SJSA1 (cell line): ENCODE results near the gene ACOT11. TPM values are rescaled to one million over a fixed set of nuclear protein-coding genes. Genes with fewer than 3 reads are reported as not detected.
"Not testable (repeated sequence)": the region's sequence is repeated elsewhere in the genome, so short reads cannot be mapped to it uniquely, and the experiment has no call there.

Experiments
- DNase-seq, 2 experiments: peaks; one replicate each; pipeline ENCODE4 v3.0.0-alpha.2; 2015 to 2020; ENCODE audit warnings: low spot score in 2 of 2, low read depth in 1 of 2
- H3K27ac ChIP-seq: fragments of 250-450 bp; sonication (Bioruptor Pico); 2 replicates; pipeline ENCODE4 v1.5.1; 2020; ENCODE audit warnings: mild to moderate bottlenecking, moderate library complexity
- H3K27me3 ChIP-seq: fragments of 250-450 bp; sonication (Bioruptor Pico); replicated peaks from 2 replicates; pipeline ENCODE4 v1.5.1; 2020; ENCODE audit warnings: mild to moderate bottlenecking, moderate library complexity
- H3K36me3 ChIP-seq: fragments of 250-450 bp; sonication (Bioruptor Pico); 2 replicates; pipeline ENCODE4 v1.5.1; 2020; ENCODE audit warnings: mild to moderate bottlenecking
- H3K4me1 ChIP-seq: fragments of 250-450 bp; sonication (Bioruptor Pico); replicated peaks from 2 replicates; pipeline ENCODE4 v1.6.1; 2021; ENCODE audit warnings: mild to moderate bottlenecking
- H3K4me3 ChIP-seq: fragments of 250-450 bp; sonication (Bioruptor Pico); 2 replicates; pipeline ENCODE4 v1.5.1; 2020; ENCODE audit warnings: mild to moderate bottlenecking
- H3K9me3 ChIP-seq: fragments of 250-450 bp; sonication (Bioruptor Pico); replicated peaks from 2 replicates; pipeline ENCODE4 v1.5.1; 2020; ENCODE audit warnings: mild to moderate bottlenecking
- total RNA-seq: library from RNA; depleted of rRNA; stranded (reverse); fragments of >200 nt; shearing (Covaris generic); gene quantifications from 2 replicates; pipeline ENCODE4 v1.2.3, GENCODE V29; 2014

Gene ACOT11
- total RNA-seq, 1 experiment from 2014 or later, result 1.3 TPM

- Histone ChIP-seq H3K4me3 (no peak overlapping the region), H3K36me3 (no peaks in the 10 kb centered on the region), H3K27ac (no peak overlapping the region), H3K4me1 (no peaks in the 10 kb centered on the region), H3K9me3 (no peaks in the 10 kb centered on the region), H3K27me3 (no peaks in the 10 kb centered on the region)
- DNase-seq, result no peak
Observed at GRCh38 chr1:54624466-54625464, 76.7 kb downstream of the ACOT11 start.

DNA sequence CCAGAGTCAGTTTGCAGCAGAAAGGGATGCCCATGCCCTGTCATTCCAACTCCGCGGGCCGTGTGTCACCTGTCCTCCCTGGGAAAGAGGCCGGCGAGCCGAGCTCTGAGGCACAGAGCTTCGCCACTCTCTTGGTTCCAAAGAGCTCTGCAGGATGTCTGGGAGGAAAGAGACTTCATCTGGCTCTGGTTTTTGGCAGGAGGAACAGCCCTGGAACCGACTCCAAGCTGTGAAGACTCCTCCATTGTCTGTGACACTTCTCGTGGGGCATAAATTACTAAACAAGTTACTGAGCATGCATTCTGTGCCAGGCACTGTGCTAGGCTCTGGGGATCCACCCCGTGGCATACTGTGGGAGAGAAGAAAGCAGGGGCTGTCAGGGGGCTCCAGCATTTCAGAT, 79.2 kb downstream of the ACOT11 start:
- Histone ChIP-seq H3K36me3 (no peaks in the 10 kb centered on the region), H3K4me3 (no peak overlapping the region), H3K9me3 (no peaks in the 10 kb centered on the region), H3K27me3 (no peaks in the 10 kb centered on the region), H3K27ac (no peak overlapping the region), H3K4me1 (no peaks in the 10 kb centered on the region)
- no peak for DNase-seq

DNA sequence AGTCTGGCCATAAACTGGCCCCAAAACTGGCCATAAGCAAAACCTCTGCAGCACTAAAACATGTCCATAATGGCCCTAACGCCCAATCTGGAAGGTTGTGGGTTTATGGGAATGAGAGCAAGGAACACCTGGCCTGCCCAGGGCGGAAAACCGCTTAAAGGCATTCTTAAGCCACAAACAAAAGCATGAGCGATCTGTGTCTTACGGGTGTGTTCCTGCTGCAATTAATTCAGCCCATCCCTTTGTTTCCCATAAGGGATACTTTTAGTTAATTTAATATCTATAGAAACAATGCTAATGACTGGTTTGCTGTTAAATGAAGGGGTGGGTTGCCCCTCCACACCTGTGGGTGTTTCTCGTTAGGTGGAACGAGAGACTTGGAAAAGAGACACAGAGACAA, 87.8 kb downstream of the ACOT11 start:
- H3K36me3 ChIP-seq, H3K27me3 ChIP-seq, H3K4me3 ChIP-seq: not testable (repeated sequence)

DNA sequence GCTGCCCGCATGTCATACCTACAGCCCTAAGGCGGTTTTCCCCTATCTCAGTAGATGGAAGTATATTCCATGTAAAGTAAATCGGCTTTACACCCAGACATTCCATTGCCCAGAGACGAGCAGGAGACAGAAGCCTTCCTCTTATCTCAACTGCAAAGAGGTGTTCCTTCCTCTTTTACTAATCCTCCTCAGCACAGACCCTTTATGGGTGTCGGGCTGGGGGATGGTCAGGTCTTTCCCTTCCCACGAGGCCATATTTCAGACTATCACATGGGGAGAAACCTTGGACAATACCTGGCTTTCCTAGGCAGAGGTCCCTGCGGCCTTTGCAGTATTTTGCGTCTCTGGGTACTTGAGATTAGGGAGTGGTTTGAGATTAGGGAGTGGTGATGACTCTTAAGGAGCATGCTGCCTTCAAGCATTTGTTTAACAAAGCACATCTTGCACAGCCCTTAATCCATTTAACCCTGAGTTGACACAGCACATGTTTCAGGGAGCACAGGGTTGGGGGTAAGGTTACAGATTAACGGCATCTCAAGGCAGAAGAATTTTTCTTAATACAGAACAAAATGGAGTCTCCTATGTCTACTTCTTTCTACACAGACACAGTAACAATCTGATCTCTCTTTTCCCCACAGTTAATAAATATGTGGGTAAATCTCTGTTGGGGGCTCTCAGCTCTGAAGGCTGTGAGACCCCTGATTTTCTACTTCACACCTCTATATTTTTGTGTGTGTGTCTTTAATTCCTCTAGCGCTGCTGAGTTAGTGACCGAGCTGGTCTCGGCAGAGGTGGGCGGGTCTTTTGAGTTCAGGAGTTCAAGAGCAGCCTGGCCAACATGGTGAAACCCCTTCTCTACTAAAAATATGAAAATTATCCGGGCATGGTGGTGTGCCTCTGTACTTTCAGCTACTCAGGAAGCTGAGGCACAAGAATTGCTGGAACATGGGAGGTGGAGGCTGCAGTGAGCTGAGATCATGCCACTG, 88.7 kb downstream of the ACOT11 start:
- not testable (repeated sequence) for H3K9me3 ChIP-seq, DNase-seq, H3K4me3 ChIP-seq, H3K27ac ChIP-seq, H3K4me1 ChIP-seq, H3K36me3 ChIP-seq, H3K27me3 ChIP-seq

More for the DNA sequence above, 87.8 kb downstream of the ACOT11 start:
- not testable (repeated sequence) for H3K27ac ChIP-seq, H3K9me3 ChIP-seq, DNase-seq, H3K4me1 ChIP-seq

DNA sequence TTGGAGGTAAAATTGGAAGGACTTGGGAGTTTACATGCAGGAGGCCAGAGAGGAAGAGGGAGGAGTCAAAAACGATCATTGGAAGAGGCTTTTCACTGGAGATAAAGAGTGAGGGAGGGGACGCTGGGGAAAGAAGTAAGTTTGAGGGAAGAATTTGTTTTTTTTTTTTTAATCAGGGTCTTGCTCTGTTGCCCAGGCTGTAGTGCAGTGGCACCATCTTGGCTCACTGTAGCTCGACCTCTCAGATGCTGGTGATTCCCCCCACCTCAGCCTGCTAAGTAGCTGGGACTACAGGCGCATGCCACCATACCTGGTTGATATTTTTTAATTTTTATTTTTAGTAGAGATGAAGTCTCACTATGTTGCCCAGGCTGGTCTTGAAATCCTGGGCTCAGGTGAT, 92.3 kb downstream of the ACOT11 start:
- no peaks in the 10 kb centered on the region for H3K4me1 ChIP-seq
- no peak overlapping the region for H3K4me3 ChIP-seq
- no peaks in the 10 kb centered on the region for H3K27me3 ChIP-seq
- H3K27ac ChIP-seq, result no peak overlapping the region
- no peak for DNase-seq
- H3K9me3 ChIP-seq, result peaks cover 8% of the 10 kb centered on the region; the same call in 1 of the 2 replicates
- H3K36me3 ChIP-seq, result no peaks in the 10 kb centered on the region

- Histone ChIP-seq H3K4me1 (no peaks in the 10 kb centered on the region), H3K9me3 (peaks cover 8% of the 10 kb centered on the region; the same call in 1 of the 2 replicates), H3K27me3 (no peaks in the 10 kb centered on the region), H3K4me3 (no peak within 1 kb of the TSS), H3K27ac (no peak within 1 kb of the TSS), H3K36me3 (no peaks in the 10 kb centered on the region)
- DNase-seq, result no peak
Observed at GRCh38 chr1:54640863-54641836, 93.1 kb downstream of the ACOT11 start, which contains the start of gene MROH7. TSS of gene MROH7 (plus strand) at chr1:54641786. CDS start at chr1:54652927, 11,141 bp downstream.

DNA sequence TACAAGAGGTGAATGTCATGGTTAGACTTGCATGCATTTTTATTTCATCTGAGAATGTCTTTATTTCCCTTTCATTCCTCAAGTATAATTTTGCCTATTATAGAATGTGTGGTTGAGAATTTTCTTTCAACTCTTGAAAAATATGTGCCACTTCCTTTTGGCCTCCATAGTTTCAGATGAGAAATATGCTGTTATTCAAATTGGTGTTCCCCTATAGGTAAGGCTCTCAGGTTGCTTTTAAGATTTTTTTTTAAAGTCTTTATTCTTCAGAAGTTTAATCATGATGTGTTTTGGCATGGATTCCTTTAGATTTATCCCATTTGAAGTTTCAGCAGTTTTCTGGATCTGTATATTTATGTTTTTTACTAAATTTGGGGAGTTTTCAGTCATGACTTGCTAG, 95.7 kb downstream of the ACOT11 start:
- Histone ChIP-seq H3K4me3 (no peak overlapping the region), H3K27ac (no peak overlapping the region)

GRCh38 chr1:54645806-54646676, 98.0 kb downstream of the ACOT11 start:
- peaks cover 8% of the 10 kb centered on the region; the same call in 1 of the 2 replicates for H3K9me3 ChIP-seq
- H3K27ac ChIP-seq, result no peak overlapping the region
- no peaks in the 10 kb centered on the region for H3K4me1 ChIP-seq
- H3K27me3 ChIP-seq, result no peaks in the 10 kb centered on the region
- DNase-seq, result no peak
- H3K36me3 ChIP-seq, result no peaks in the 10 kb centered on the region
- no peak overlapping the region for H3K4me3 ChIP-seq

More for the DNA sequence above, 95.7 kb downstream of the ACOT11 start:
- Histone ChIP-seq H3K27me3 (no peaks in the 10 kb centered on the region), H3K36me3 (no peaks in the 10 kb centered on the region), H3K9me3 (peaks cover 8% of the 10 kb centered on the region; the same call in 1 of the 2 replicates), H3K4me1 (no peaks in the 10 kb centered on the region)
- no peak for DNase-seq

- no peak overlapping the region for H3K27ac ChIP-seq
- H3K4me1 ChIP-seq, result no peaks in the 10 kb centered on the region
- DNase-seq, result no peak
- no peaks in the 10 kb centered on the region for H3K9me3 ChIP-seq
- no peaks in the 10 kb centered on the region for H3K36me3 ChIP-seq
- no peak overlapping the region for H3K4me3 ChIP-seq
- no peaks in the 10 kb centered on the region for H3K27me3 ChIP-seq
Observed at GRCh38 chr1:54649130-54649898, 101.3 kb downstream of the ACOT11 start.

DNA sequence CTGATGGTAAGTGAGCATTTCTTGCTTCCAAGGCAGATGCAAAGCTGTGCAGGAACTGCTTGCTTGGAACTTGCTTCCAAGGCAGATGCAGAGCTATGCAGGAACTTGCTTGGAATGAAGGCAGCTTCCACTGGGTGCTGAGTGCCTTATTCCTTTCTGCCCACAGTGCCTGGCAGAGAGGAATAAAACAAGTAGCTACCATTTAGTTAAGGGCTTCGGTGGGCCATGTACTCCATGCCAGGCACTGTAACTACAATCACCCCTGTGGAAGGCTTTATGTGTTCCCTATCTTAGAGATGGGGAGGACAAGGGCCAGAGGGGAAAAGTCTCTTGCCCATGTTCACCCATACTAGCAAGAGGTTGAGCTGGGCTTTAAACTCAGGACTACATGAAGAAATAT, 101.9 kb downstream of the ACOT11 start:
- DNase-seq, result no peak
- H3K4me1 ChIP-seq, result no peaks in the 10 kb centered on the region
- no peaks in the 10 kb centered on the region for H3K36me3 ChIP-seq
- H3K27ac ChIP-seq, result no peak overlapping the region
- H3K4me3 ChIP-seq, result no peak overlapping the region
- no peaks in the 10 kb centered on the region for H3K9me3 ChIP-seq
- H3K27me3 ChIP-seq, result no peaks in the 10 kb centered on the region

DNA sequence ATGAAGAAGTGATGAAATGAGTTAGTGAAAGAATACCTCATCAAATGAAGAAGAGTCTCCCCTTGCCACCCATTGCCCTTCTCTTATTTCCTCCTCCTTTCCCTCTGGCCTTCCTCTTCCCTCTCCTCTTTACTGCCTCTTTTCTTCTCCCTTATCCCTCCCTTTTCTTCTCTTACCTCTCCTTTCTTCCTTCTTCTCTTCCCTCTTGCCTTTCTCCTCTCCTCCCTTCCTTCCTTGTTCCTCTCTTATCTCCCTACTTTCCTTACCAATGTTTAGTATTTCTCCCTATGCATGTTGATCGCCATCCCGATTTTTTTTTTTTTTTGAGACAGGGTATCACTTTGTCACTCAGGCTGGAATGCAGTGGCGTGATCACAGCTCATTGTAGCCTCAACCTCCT, 102.4 kb downstream of the ACOT11 start:
- Histone ChIP-seq H3K27me3 (no peaks in the 10 kb centered on the region), H3K36me3 (no peaks in the 10 kb centered on the region), H3K4me1 (no peaks in the 10 kb centered on the region), H3K27ac (no peak overlapping the region), H3K9me3 (no peaks in the 10 kb centered on the region), H3K4me3 (no peak overlapping the region)
- DNase-seq, result no peak
